GM12878 (cell line): ENCODE measurements around the gene PSMB8. TPM values are rescaled to one million over a fixed set of nuclear protein-coding genes. Genes with fewer than 3 reads are reported as not detected.

Experiments used
- BACH1 ChIP-seq: fragments of 450-650 bp; IDR thresholded peaks from 2 replicates; pipeline ENCODE4 v1.6.1; 2017; ENCODE audit warnings: mild to moderate bottlenecking, borderline replicate concordance
- CBX5 ChIP-seq: sonication (generic); IDR thresholded peaks from 2 replicates; pipeline ENCODE4 v1.6.1; 2016; ENCODE audit warnings: low read depth, moderate library complexity, mild to moderate bottlenecking, inconsistent platforms
- CREM ChIP-seq: IDR thresholded peaks from 2 replicates; pipeline ENCODE4 v1.6.1; 2014; ENCODE audit warnings: antibody characterized with exemption, low read depth
- E2F8 ChIP-seq: fragments of 450-650 bp; IDR thresholded peaks from 2 replicates; pipeline ENCODE4 v1.6.1; 2018; ENCODE audit warnings: mild to moderate bottlenecking, low read depth, moderate library complexity; ENCODE audit not compliant: partially characterized antibody
- EED ChIP-seq: sonication (generic); IDR thresholded peaks from 2 replicates; pipeline ENCODE4 v1.6.1; 2016; ENCODE audit warnings: antibody characterized with exemption, low read depth
- GATAD2B ChIP-seq: fragments of 450-650 bp; conservative IDR thresholded peaks from 2 replicates; pipeline ENCODE4 v1.6.1; 2017; ENCODE audit warnings: low read depth, mild to moderate bottlenecking, moderate library complexity
- HDAC2 ChIP-seq: fragments of 200-600 bp; sonication (generic); IDR thresholded peaks from 2 replicates; pipeline ENCODE4 v1.6.1; 2017
- JUND ChIP-seq: IDR thresholded peaks from 2 replicates; pipeline ENCODE4 v1.6.1; 2012; ENCODE audit warnings: low read depth, mild to moderate bottlenecking, low read length, improper control_type of control experiment, moderate library complexity
- KDM1A ChIP-seq: fragments of 200-600 bp; sonication (generic); IDR thresholded peaks from 2 replicates; pipeline ENCODE4 v1.6.1; 2016; ENCODE audit warnings: borderline replicate concordance
- KLF5 ChIP-seq: fragments of 450-650 bp; IDR thresholded peaks from 2 replicates; pipeline ENCODE4 v1.6.1; 2014; ENCODE audit warnings: mild to moderate bottlenecking; ENCODE audit not compliant: partially characterized antibody
- MAX ChIP-seq: IDR thresholded peaks from 2 replicates; pipeline ENCODE4 v1.6.1; 2012; ENCODE audit warnings: low read depth, low read length, improper control_type of control experiment
- MXI1 ChIP-seq: fragments of 150-350 bp; IDR thresholded peaks from 2 replicates; pipeline ENCODE4 v1.6.1; 2011; ENCODE audit warnings: low read depth, mild to moderate bottlenecking, inconsistent platforms, low read length, improper control_type of control experiment
- NBN ChIP-seq: fragments of 450-650 bp; IDR thresholded peaks from 2 replicates; pipeline ENCODE4 v1.6.1; 2016
- NR2C2 ChIP-seq: IDR thresholded peaks from 2 replicates; pipeline ENCODE4 v1.6.1; 2011; ENCODE audit warnings: borderline replicate concordance, low read depth; ENCODE audit not compliant: control insufficient read depth, insufficient read length
- RB1 ChIP-seq: fragments of 450-650 bp; formaldehyde crosslinking; IDR thresholded peaks from 2 replicates; pipeline ENCODE4 v1.6.1; 2017; ENCODE audit warnings: mild to moderate bottlenecking, borderline replicate concordance
- RBBP5 ChIP-seq: fragments of 200-600 bp; sonication (generic); conservative IDR thresholded peaks from 2 replicates; pipeline ENCODE4 v1.6.1; 2016
- SMAD1 ChIP-seq: fragments of 450-650 bp; IDR thresholded peaks from 2 replicates; pipeline ENCODE4 v1.6.1; 2018; ENCODE audit warnings: mild to moderate bottlenecking, low read depth; ENCODE audit not compliant: partially characterized antibody
- SMC3 ChIP-seq: IDR thresholded peaks from 2 replicates; pipeline ENCODE4 v1.6.1; 2011; ENCODE audit warnings: low read length, improper control_type of control experiment, borderline replicate concordance
- TBL1XR1 ChIP-seq: IDR thresholded peaks from 2 replicates; pipeline ENCODE4 v1.6.1; 2012; ENCODE audit warnings: low read depth, low read length, improper control_type of control experiment
- ZNF384 ChIP-seq: IDR thresholded peaks from 2 replicates; pipeline ENCODE4 v1.6.1; 2012; ENCODE audit warnings: low read depth, mild to moderate bottlenecking, low read length, improper control_type of control experiment, borderline replicate concordance
- polyA plus RNA-seq, 11 experiments: library from polyadenylated mRNA; depleted of rRNA in 4 of 11; unstranded in 6 of 11; stranded (reverse) in 5 of 11; fragments of >200 nt; fragmentation: Nextera tagmentation in 4 of 11; fragmentation: Illumina TruSeq in 1 of 11; extraction: Ambion mirVana in 4 of 11; extraction: Trizol in 1 of 11; gene quantifications; 1 replicate in 1 of 11; 2 replicates in 10 of 11; pipeline versions ENCODE4 v1.2.1 to v1.2.3, GENCODE V29; 2011 to 2016; ENCODE audit warnings: inconsistent platforms in 2 of 11, missing spikeins in 2 of 11, low read depth in 1 of 11
- total RNA-seq, 4 experiments: library from RNA; depleted of rRNA in 3 of 4; stranded (reverse); fragments of >200 nt in 3 of 4; fragmentation: Illumina TruSeq in 1 of 4; extraction: Trizol in 1 of 4; gene quantifications; 2 replicates each; pipeline versions ENCODE4 v1.2.1 to v1.2.3, GENCODE V29; 2013 to 2021
- TF ChIP-seq, protein P1 (sequence below): fragments of 150-350 bp; IDR thresholded peaks from 2 replicates; pipeline ENCODE4 v1.6.1; 2016; ENCODE audit warnings: low read depth, low read length
- TF ChIP-seq, protein P2 (sequence below): fragments of 450-650 bp; IDR thresholded peaks from 2 replicates; pipeline ENCODE4 v1.6.1; 2018; ENCODE audit warnings: borderline replicate concordance, mild to moderate bottlenecking; ENCODE audit not compliant: partially characterized antibody

PSMB8 gene
- total and polyA plus RNA-seq, 10 of the 15 experiments (the other 5 are each of a cell fraction or from before 2014, with no cell fraction given): 304 to 557 (median 379) TPM

- TF ChIP-seq, protein P1, sequence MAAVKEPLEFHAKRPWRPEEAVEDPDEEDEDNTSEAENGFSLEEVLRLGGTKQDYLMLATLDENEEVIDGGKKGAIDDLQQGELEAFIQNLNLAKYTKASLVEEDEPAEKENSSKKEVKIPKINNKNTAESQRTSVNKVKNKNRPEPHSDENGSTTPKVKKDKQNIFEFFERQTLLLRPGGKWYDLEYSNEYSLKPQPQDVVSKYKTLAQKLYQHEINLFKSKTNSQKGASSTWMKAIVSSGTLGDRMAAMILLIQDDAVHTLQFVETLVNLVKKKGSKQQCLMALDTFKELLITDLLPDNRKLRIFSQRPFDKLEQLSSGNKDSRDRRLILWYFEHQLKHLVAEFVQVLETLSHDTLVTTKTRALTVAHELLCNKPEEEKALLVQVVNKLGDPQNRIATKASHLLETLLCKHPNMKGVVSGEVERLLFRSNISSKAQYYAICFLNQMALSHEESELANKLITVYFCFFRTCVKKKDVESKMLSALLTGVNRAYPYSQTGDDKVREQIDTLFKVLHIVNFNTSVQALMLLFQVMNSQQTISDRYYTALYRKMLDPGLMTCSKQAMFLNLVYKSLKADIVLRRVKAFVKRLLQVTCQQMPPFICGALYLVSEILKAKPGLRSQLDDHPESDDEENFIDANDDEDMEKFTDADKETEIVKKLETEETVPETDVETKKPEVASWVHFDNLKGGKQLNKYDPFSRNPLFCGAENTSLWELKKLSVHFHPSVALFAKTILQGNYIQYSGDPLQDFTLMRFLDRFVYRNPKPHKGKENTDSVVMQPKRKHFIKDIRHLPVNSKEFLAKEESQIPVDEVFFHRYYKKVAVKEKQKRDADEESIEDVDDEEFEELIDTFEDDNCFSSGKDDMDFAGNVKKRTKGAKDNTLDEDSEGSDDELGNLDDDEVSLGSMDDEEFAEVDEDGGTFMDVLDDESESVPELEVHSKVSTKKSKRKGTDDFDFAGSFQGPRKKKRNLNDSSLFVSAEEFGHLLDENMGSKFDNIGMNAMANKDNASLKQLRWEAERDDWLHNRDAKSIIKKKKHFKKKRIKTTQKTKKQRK: no peak
- TF ChIP-seq EED: peak; percentile 83
- TF ChIP-seq NBN: peak; percentile 97
- TF ChIP-seq, protein P2, sequence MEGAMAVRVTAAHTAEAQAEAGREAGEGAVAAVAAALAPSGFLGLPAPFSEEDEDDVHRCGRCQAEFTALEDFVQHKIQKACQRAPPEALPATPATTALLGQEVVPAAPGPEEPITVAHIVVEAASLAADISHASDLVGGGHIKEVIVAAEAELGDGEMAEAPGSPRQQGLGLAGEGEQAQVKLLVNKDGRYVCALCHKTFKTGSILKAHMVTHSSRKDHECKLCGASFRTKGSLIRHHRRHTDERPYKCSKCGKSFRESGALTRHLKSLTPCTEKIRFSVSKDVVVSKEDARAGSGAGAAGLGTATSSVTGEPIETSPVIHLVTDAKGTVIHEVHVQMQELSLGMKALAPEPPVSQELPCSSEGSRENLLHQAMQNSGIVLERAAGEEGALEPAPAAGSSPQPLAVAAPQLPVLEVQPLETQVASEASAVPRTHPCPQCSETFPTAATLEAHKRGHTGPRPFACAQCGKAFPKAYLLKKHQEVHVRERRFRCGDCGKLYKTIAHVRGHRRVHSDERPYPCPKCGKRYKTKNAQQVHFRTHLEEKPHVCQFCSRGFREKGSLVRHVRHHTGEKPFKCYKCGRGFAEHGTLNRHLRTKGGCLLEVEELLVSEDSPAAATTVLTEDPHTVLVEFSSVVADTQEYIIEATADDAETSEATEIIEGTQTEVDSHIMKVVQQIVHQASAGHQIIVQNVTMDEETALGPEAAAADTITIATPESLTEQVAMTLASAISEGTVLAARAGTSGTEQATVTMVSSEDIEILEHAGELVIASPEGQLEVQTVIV: no peak
- TF ChIP-seq CREM: peak; percentile 98
- TF ChIP-seq E2F8: peak; percentile 43
- no peak for TF ChIP-seq JUND
- peak; percentile 45; the same call in 1 of the 2 replicates for TF ChIP-seq GATAD2B
- TF ChIP-seq BACH1: peak; percentile 32
- TF ChIP-seq TBL1XR1: peak; percentile 38
- peak; percentile 44 for TF ChIP-seq KLF5
- no peak; the same call in 1 of the 2 replicates for TF ChIP-seq MAX
- peak; percentile 81 for TF ChIP-seq SMC3
- TF ChIP-seq RB1: peak; percentile 79
- no peak; the same call in 1 of the 2 replicates for TF ChIP-seq CBX5
- TF ChIP-seq NR2C2: no peak
- TF ChIP-seq KDM1A: no peak
- no peak for TF ChIP-seq HDAC2
- TF ChIP-seq ZNF384: no peak
- 0 out of 2 replicates have a peak, but pooled peaks have one; percentile 69 for TF ChIP-seq RBBP5
- peak; percentile 38 for TF ChIP-seq MXI1
- TF ChIP-seq SMAD1: no peak
Observed at GRCh38 chr6:32853541-32854375, 9.9 kb upstream of the PSMB8 start, which contains the start of the genes PSMB9 and TAP1 (continued).
